HepG2 (cell line): ENCODE results near the gene CFAP119. TPM values are rescaled to one million over a fixed set of nuclear protein-coding genes. Genes with fewer than 3 reads are reported as not detected.

ENCODE experiments used
- GABPA ChIP-seq, 2 experiments: IDR thresholded peaks; 2 replicates each; pipeline ENCODE4 v1.6.1; 2011 to 2016; ENCODE audit warnings: low read depth in 2 of 2, low read length in 1 of 2, missing biosample characterization in 1 of 2, missing genetic modification characterization in 1 of 2
- GPBP1L1 ChIP-seq: sonication (generic); formaldehyde crosslinking; IDR thresholded peaks from 2 replicates; pipeline ENCODE4 v1.5.0; 2020; ENCODE audit warnings: mild to moderate bottlenecking, missing genetic modification reagents
- HOXA9 ChIP-seq: sonication (generic); formaldehyde crosslinking; IDR thresholded peaks from 2 replicates; pipeline ENCODE4 v1.8.1; 2022; ENCODE audit warnings: missing genetic modification reagents, mild to moderate bottlenecking, moderate library complexity, borderline replicate concordance
- JUND ChIP-seq: sonication (generic); formaldehyde crosslinking; IDR thresholded peaks from 2 replicates; pipeline ENCODE4 v1.8.0; 2022; ENCODE audit warnings: mild to moderate bottlenecking, missing genetic modification reagents
- NFAT5 ChIP-seq: sonication (generic); formaldehyde crosslinking; IDR thresholded peaks from 2 replicates; pipeline ENCODE4 v1.4.0; 2020; ENCODE audit warnings: missing genetic modification reagents
- SOX13 ChIP-seq, 3 experiments: fragments of 450-650 bp in 1 of 3; sonication (generic) in 1 of 3; formaldehyde crosslinking in 1 of 3; IDR thresholded peaks in 2 of 3; conservative IDR thresholded peaks in 1 of 3; 2 replicates each; pipeline versions ENCODE4 v1.5.0 to v1.6.1; 2016 to 2020; ENCODE audit warnings: antibody characterized with exemption in 1 of 3, mild to moderate bottlenecking in 1 of 3, missing compliant biosample characterization in 1 of 3, missing genetic modification reagents in 1 of 3, moderate library complexity in 1 of 3
- TBX3 ChIP-seq: fragments of 450-650 bp; IDR thresholded peaks from 2 replicates; pipeline ENCODE4 v1.6.1; 2017; ENCODE audit warnings: antibody characterized with exemption, mild to moderate bottlenecking, inconsistent platforms, borderline replicate concordance
- THRA ChIP-seq: sonication (generic); formaldehyde crosslinking; IDR thresholded peaks from 2 replicates; pipeline ENCODE4 v1.4.0; 2020; ENCODE audit warnings: missing genetic modification reagents, borderline replicate concordance
- TRIM22 ChIP-seq: fragments of 450-650 bp; IDR thresholded peaks from 2 replicates; pipeline ENCODE4 v1.6.1; 2017
- ZMYM2 ChIP-seq: sonication (generic); formaldehyde crosslinking; IDR thresholded peaks from 2 replicates; pipeline ENCODE4 v1.8.0; 2022; ENCODE audit warnings: mild to moderate bottlenecking, missing genetic modification reagents
- ZNF121 ChIP-seq: sonication (generic); formaldehyde crosslinking; IDR thresholded peaks from 2 replicates; pipeline ENCODE4 v1.5.0; 2020; ENCODE audit warnings: mild to moderate bottlenecking, missing genetic modification reagents
- ZNF235 ChIP-seq: sonication (generic); formaldehyde crosslinking; IDR thresholded peaks from 2 replicates; pipeline ENCODE4 v1.8.1; 2023; ENCODE audit warnings: mild to moderate bottlenecking, missing genetic modification reagents, borderline replicate concordance
- ZNF263 ChIP-seq: sonication (generic); formaldehyde crosslinking; IDR thresholded peaks from 2 replicates; pipeline ENCODE4 v1.4.0; 2020; ENCODE audit warnings: missing genetic modification reagents
- ZNF331 ChIP-seq: sonication (generic); formaldehyde crosslinking; IDR thresholded peaks from 2 replicates; pipeline ENCODE4 v1.4.0; 2020; ENCODE audit warnings: missing genetic modification reagents
- ZNF33A ChIP-seq: sonication (generic); formaldehyde crosslinking; IDR thresholded peaks from 2 replicates; pipeline ENCODE4 v1.5.1; 2020; ENCODE audit warnings: missing genetic modification reagents, mild to moderate bottlenecking, moderate library complexity, borderline replicate concordance
- ZNF44 ChIP-seq: sonication (generic); formaldehyde crosslinking; IDR thresholded peaks from 2 replicates; pipeline ENCODE4 v1.5.1; 2020; ENCODE audit warnings: mild to moderate bottlenecking, missing genetic modification reagents
- ZNF501 ChIP-seq: sonication (generic); formaldehyde crosslinking; IDR thresholded peaks from 2 replicates; pipeline ENCODE4 v1.5.1; 2020; ENCODE audit warnings: mild to moderate bottlenecking, moderate library complexity, missing genetic modification reagents
- ZNF563 ChIP-seq: sonication (generic); formaldehyde crosslinking; IDR thresholded peaks from 2 replicates; pipeline ENCODE4 v1.8.0; 2022; ENCODE audit warnings: mild to moderate bottlenecking, moderate library complexity, missing genetic modification reagents
- ZNF569 ChIP-seq: sonication (generic); formaldehyde crosslinking; IDR thresholded peaks from 2 replicates; pipeline ENCODE4 v1.5.0; 2020; ENCODE audit warnings: mild to moderate bottlenecking, missing genetic modification reagents, moderate library complexity, borderline replicate concordance
- ZNF652 ChIP-seq: IDR thresholded peaks from 2 replicates; pipeline ENCODE4 v1.6.1; 2016; ENCODE audit warnings: low read depth, borderline replicate concordance
- polyA plus RNA-seq, 8 experiments: library from polyadenylated mRNA; depleted of rRNA in 3 of 8; stranded (reverse) in 7 of 8; unstranded in 1 of 8; fragments of >200 nt; fragmentation: Illumina TruSeq in 4 of 8; extraction: Trizol in 4 of 8; gene quantifications; 2 replicates each; pipeline versions ENCODE4 v1.2.1 to v1.2.3, GENCODE V29; 2011 to 2016; ENCODE audit warnings: low read depth in 4 of 8, missing spikeins in 1 of 8, mixed read lengths in 1 of 8; ENCODE audit not compliant: insufficient read depth in 1 of 8
- total RNA-seq, 5 experiments: library from RNA; depleted of rRNA; stranded (reverse); fragments of >200 nt; fragmentation: Illumina TruSeq; extraction: Trizol; gene quantifications; 2 replicates each; pipeline ENCODE4 v1.2.3, GENCODE V29; 2016; ENCODE audit warnings: low read depth in 1 of 5

CFAP119 gene
- total and polyA plus RNA-seq, 2 of the 13 experiments (the other 11 are each of a cell fraction or from before 2014, with no cell fraction given): 6.4 TPM

- 0 out of 2 replicates have a peak, but pooled peaks have one; percentile 33 for TF ChIP-seq NFAT5 (CRISPR knock-in tag)
- TF ChIP-seq HOXA9: peak; percentile 63; the same call in 1 of the 2 replicates
- no peak for TF ChIP-seq SOX13 (IDR thresholded peaks at IDR 0.05)
- TF ChIP-seq SOX13 (CRISPR knock-in tag; conservative IDR thresholded peaks at IDR 0.05 in 1 of 2, IDR thresholded peaks at IDR 0.05 in 1 of 2): peak in 1 of 2 experiments; percentile 22; a peak in 2 of 4 replicates
- TF ChIP-seq GABPA (IDR thresholded peaks at IDR 0.05; ENCODE audit: low read depth, low read length): peak; percentile 34; the same call in 1 of the 2 replicates
- peak; percentile 59; the same call in 1 of the 2 replicates for TF ChIP-seq GABPA (CRISPR knock-in tag; IDR thresholded peaks at IDR 0.05; ENCODE audit: low read depth)
- TF ChIP-seq ZMYM2: 0 out of 2 replicates have a peak, but pooled peaks have one; percentile 15
- no peak for TF ChIP-seq ZNF44 (CRISPR knock-in tag)
- TF ChIP-seq TRIM22: no peak
- TF ChIP-seq ZNF563 (CRISPR knock-in tag): no peak
- no peak; the same call in 1 of the 2 replicates for TF ChIP-seq THRA (CRISPR knock-in tag)
- no peak; the same call in 1 of the 2 replicates for TF ChIP-seq ZNF501 (CRISPR knock-in tag)
- peak; percentile 57; the same call in 1 of the 2 replicates for TF ChIP-seq ZNF263 (CRISPR knock-in tag)
- no peak for TF ChIP-seq TBX3
- TF ChIP-seq ZNF235 (CRISPR knock-in tag): no peak
- no peak for TF ChIP-seq ZNF33A
- no peak for TF ChIP-seq ZNF331 (CRISPR knock-in tag)
- TF ChIP-seq GPBP1L1: no peak
- no peak for TF ChIP-seq ZNF569 (CRISPR knock-in tag)
- no peak for TF ChIP-seq JUND (CRISPR knock-in tag)
- no peak for TF ChIP-seq ZNF652
- no peak for TF ChIP-seq ZNF121 (CRISPR knock-in tag)
These were observed 385 bp downstream of the CFAP119 start (continued) for GRCh38 chr16:30761427-30761927.
